Hindlimb muscle (tissue), 1 donor: ENCODE data around the gene COL9A1. TPM values are rescaled to one million over a fixed set of nuclear protein-coding genes. Genes with fewer than 3 reads are reported as not detected.
"Not testable (repeated sequence)": the region's sequence is repeated elsewhere in the genome, so short reads cannot be mapped to it uniquely, and the experiment has no call there.

Source experiments
- DNase-seq: peaks from one replicate; pipeline ENCODE4 v3.0.0-alpha.2; 2013
- polyA plus RNA-seq: library from polyadenylated mRNA; unstranded; fragments of 120-200 nt; gene quantifications from one replicate; pipeline ENCODE4 v1.2.1, GENCODE V29; 2013; ENCODE audit not compliant: insufficient read length

COL9A1 gene
- 4.1 TPM for polyA plus RNA-seq

- DNase-seq, result no peak
Measured at GRCh38 chr6:70303034-70303525, at the start of gene COL9A1. TSS of gene COL9A1 (minus strand) at chr6:70303084. CDS start at chr6:70302924, 160 bp downstream.

- no peak for DNase-seq
Measured at GRCh38 chr6:70351461-70351860, 48.6 kb upstream of the COL9A1 start.

GRCh38 chr6:70345619-70346018 is 42.7 kb upstream of the COL9A1 start:
- no peak for DNase-seq

GRCh38 chr6:70343313-70343712 is 40.4 kb upstream of the COL9A1 start:
- DNase-seq, result no peak

GRCh38 chr6:70339810-70340209 is 36.9 kb upstream of the COL9A1 start:
- not testable (repeated sequence) for DNase-seq

- no peak for DNase-seq
Measured at GRCh38 chr6:70338775-70339174, 35.9 kb upstream of the COL9A1 start.

- no peak for DNase-seq
Measured at GRCh38 chr6:70337743-70338105, 34.8 kb upstream of the COL9A1 start.

GRCh38 chr6:70336996-70337742 is 34.3 kb upstream of the COL9A1 start:
- DNase-seq, result no peak

- no peak for DNase-seq
Measured at GRCh38 chr6:70327036-70327435, 24.2 kb upstream of the COL9A1 start.

GRCh38 chr6:70325009-70325408 is 22.1 kb upstream of the COL9A1 start:
- no peak for DNase-seq

GRCh38 chr6:70317799-70318198 is 14.9 kb upstream of the COL9A1 start:
- DNase-seq, result not testable (repeated sequence)

GRCh38 chr6:70315079-70315751 is 12.3 kb upstream of the COL9A1 start:
- no peak for DNase-seq

- DNase-seq, result peak; percentile 29
Measured at GRCh38 chr6:70314296-70314695, 11.4 kb upstream of the COL9A1 start.

- DNase-seq, result no peak
Measured at GRCh38 chr6:70312165-70312745, 9.4 kb upstream of the COL9A1 start.

GRCh38 chr6:70310063-70310694 is 7.3 kb upstream of the COL9A1 start:
- DNase-seq, result no peak

GRCh38 chr6:70309243-70309642 is 6.4 kb upstream of the COL9A1 start:
- DNase-seq, result no peak

- not testable (repeated sequence) for DNase-seq
Measured at GRCh38 chr6:70308142-70308541, 5.3 kb upstream of the COL9A1 start.

GRCh38 chr6:70307008-70307407 is 4.1 kb upstream of the COL9A1 start:
- DNase-seq, result no peak

GRCh38 chr6:70304616-70305015 is 1.7 kb upstream of the COL9A1 start:
- no peak for DNase-seq

GRCh38 chr6:70299456-70299855 is 3.4 kb downstream of the COL9A1 start:
- no peak for DNase-seq

GRCh38 chr6:70298068-70298467 is 4.8 kb downstream of the COL9A1 start:
- DNase-seq, result no peak

GRCh38 chr6:70292193-70292592 is 10.7 kb downstream of the COL9A1 start:
- no peak for DNase-seq

- DNase-seq, result no peak
Measured at GRCh38 chr6:70289299-70289698, 13.6 kb downstream of the COL9A1 start.
